HG02870 (cell line): Measurements from ENCODE around the gene CAMK2G.

Experiments used
- ATAC-seq: cut with Tn5 transposase; IDR thresholded peaks from one replicate; pipeline ENCODE4 v1.9.1; 2021; ENCODE audit warnings: mild to moderate bottlenecking, moderate library complexity; ENCODE audit not compliant: unreplicated experiment

The CAMK2G gene

GRCh38 chr10:73816917-73817729, 57.2 kb downstream of the CAMK2G start:
- no peak for ATAC-seq

- ATAC-seq, result no peak
Observed at GRCh38 chr10:73815719-73816030, 58.7 kb downstream of the CAMK2G start.

GRCh38 chr10:73814896-73815718, 59.2 kb downstream of the CAMK2G start:
- ATAC-seq, result no peak

GRCh38 chr10:73814276-73814895, 60.0 kb downstream of the CAMK2G start:
- no peak for ATAC-seq

- no peak for ATAC-seq
Observed at GRCh38 chr10:73813333-73813732, 61.0 kb downstream of the CAMK2G start.

GRCh38 chr10:73812657-73813056, 61.7 kb downstream of the CAMK2G start:
- ATAC-seq, result no peak

- ATAC-seq, result peak; percentile 31
Observed at GRCh38 chr10:73810735-73811465, 63.5 kb downstream of the CAMK2G start.

GRCh38 chr10:73810358-73810734, 64.0 kb downstream of the CAMK2G start:
- ATAC-seq, result no peak

GRCh38 chr10:73809061-73809818, 65.1 kb downstream of the CAMK2G start:
- no peak for ATAC-seq

GRCh38 chr10:73808021-73808815, 66.1 kb downstream of the CAMK2G start:
- ATAC-seq, result no peak

GRCh38 chr10:73807471-73807870, 66.9 kb downstream of the CAMK2G start:
- no peak for ATAC-seq

- ATAC-seq, result no peak
Observed at GRCh38 chr10:73806176-73806950, 68.0 kb downstream of the CAMK2G start.

GRCh38 chr10:73803680-73804286, 70.6 kb downstream of the CAMK2G start:
- ATAC-seq, result peak; percentile 75

- no peak for ATAC-seq
Observed at GRCh38 chr10:73802276-73802991, 71.9 kb downstream of the CAMK2G start.

GRCh38 chr10:73801253-73801590, 73.1 kb downstream of the CAMK2G start:
- ATAC-seq, result no peak

- no peak for ATAC-seq
Observed at GRCh38 chr10:73800560-73801252, 73.6 kb downstream of the CAMK2G start.

- no peak for ATAC-seq
Observed at GRCh38 chr10:73799899-73800559, 74.3 kb downstream of the CAMK2G start.
